Mucosa of descending colon (tissue), 3 donors: ENCODE data around the gene PTPRN2. TPM values are rescaled to one million over a fixed set of nuclear protein-coding genes. Genes with fewer than 3 reads are reported as not detected.
"Not testable (repeated sequence)": the region's sequence is repeated elsewhere in the genome, so short reads cannot be mapped to it uniquely, and the experiment has no call there.

Experiments
- ATAC-seq: fragments of 200-7000 bp; cut with Tn5 transposase; one replicate; pipeline ENCODE4 v1.9.1; 2020; ENCODE audit warnings: mild to moderate bottlenecking, moderate library complexity
- DNase-seq, 3 donors: peaks; one replicate each; pipeline ENCODE4 v3.0.0-alpha.2; 2020
- H3K36me3 ChIP-seq: fragments of 200-600 bp; one replicate; pipeline ENCODE4 v1.8.0; 2021; ENCODE audit warnings: low read depth, mild to moderate bottlenecking
- H3K4me1 ChIP-seq: fragments of 200-600 bp; one replicate; pipeline ENCODE4 v1.8.0; 2021; ENCODE audit warnings: low read depth, mild to moderate bottlenecking
- H3K4me3 ChIP-seq: fragments of 200-600 bp; one replicate; pipeline ENCODE4 v1.8.0; 2021; ENCODE audit warnings: mild to moderate bottlenecking
- H3K9me3 ChIP-seq: fragments of 200-600 bp; one replicate; pipeline ENCODE4 v1.8.0; 2021; ENCODE audit warnings: mild to moderate bottlenecking
- intact Hi-C, 2 donors: fragments of 100-400 bp; cut with DNase I in 1 of 2; cut with micrococcal nuclease in 1 of 2; formaldehyde crosslinking; loops; one replicate each; pipeline versions ENCODE4 v1.11.0 to v1.11.1; 2022; cut with DNase I, micrococcal nuclease
- total RNA-seq, 3 donors: library from RNA; stranded (reverse); fragmentation: NEBNext Ultra II Directional in 2 of 3; extraction: Animal tissue kit (Norgen Biotek cat#: 25700) in 2 of 3; gene quantifications; one replicate each; pipeline versions ENCODE4 v1.2.1 to v1.2.4, GENCODE V29; 2021 to 2023
- TF ChIP-seq, protein P1 (sequence below): fragments of 200-600 bp; IDR thresholded peaks from one replicate; pipeline ENCODE4 v1.8.0; 2022; ENCODE audit warnings: antibody characterized with exemption, mild to moderate bottlenecking
- donor health status: DM: no; HTN: no; CAD: no; lungs with moderate emphysema.
- donor health status: DM: no; HTN: no; CAD: no.
- donor health status: DM: no; HTN: yes; CAD: no.

The PTPRN2 gene
- total RNA-seq, 3 donors from 2014 or later: 12.5 to 28.0 (median 26.2) TPM

DNA sequence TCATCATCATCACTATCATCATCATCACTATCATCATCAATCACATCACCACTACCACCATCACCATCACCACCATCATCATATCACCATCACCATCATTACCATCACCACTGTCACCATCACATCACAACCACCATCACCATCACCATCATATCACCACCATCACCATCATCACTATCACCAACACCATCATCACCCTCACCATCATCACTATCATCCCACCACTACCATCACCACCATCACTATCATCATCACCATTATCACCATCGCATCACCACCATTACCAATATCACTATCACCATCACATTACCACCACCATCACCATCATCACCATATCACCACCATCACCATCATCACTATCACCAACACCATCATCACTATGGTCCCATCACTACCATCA, 539.1 kb downstream of the PTPRN2 start:
- Histone ChIP-seq H3K9me3 (no peaks in the 10 kb centered on the region), H3K36me3 (no peaks in the 10 kb centered on the region), H3K4me1 (no peaks in the 10 kb centered on the region), H3K4me3 (no peak overlapping the region)
- intact Hi-C loops: no loop called here
- TF ChIP-seq, protein P1, sequence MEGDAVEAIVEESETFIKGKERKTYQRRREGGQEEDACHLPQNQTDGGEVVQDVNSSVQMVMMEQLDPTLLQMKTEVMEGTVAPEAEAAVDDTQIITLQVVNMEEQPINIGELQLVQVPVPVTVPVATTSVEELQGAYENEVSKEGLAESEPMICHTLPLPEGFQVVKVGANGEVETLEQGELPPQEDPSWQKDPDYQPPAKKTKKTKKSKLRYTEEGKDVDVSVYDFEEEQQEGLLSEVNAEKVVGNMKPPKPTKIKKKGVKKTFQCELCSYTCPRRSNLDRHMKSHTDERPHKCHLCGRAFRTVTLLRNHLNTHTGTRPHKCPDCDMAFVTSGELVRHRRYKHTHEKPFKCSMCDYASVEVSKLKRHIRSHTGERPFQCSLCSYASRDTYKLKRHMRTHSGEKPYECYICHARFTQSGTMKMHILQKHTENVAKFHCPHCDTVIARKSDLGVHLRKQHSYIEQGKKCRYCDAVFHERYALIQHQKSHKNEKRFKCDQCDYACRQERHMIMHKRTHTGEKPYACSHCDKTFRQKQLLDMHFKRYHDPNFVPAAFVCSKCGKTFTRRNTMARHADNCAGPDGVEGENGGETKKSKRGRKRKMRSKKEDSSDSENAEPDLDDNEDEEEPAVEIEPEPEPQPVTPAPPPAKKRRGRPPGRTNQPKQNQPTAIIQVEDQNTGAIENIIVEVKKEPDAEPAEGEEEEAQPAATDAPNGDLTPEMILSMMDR: no peak
- DNase-seq (no peak), ATAC-seq (no peak)

DNA sequence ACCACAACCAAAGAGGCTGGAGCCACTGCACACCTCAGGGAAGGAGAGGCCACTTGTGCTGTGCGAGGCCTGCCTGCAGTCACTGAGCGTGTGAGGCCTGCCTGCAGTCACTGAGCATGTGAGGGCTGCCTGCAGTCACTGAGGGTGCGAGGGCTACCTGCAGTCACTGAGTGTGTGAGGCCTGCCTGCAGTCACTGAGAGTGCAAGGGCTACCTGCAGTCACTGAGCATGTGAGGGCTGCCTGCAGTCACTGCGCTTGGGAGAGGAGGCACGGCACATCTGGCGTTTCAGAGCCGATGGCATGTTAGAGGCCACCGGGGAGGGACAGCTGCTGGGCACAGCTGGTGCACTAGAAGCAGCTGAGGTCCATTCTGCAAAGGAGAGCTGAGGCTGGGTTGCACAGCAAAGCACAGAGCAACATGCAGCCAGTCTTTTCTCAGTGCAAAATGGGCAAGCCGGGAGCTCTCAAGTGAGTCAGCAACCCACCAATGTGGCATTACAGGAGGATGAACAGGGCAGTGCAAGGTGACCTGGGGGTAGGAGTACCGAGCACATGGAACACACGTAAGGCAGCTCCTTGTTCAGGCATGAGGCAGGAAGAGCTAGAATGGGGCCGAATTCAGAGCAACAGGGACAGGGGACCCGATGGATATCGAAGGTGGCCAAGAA, 540.1 kb downstream of the PTPRN2 start:
- Histone ChIP-seq H3K36me3 (no peaks in the 10 kb centered on the region), H3K4me3 (no peak overlapping the region), H3K4me1 (no peaks in the 10 kb centered on the region), H3K9me3 (no peaks in the 10 kb centered on the region)
- TF ChIP-seq, protein P1: no peak
- no peak for DNase-seq
- intact Hi-C loops: no loop called here
- no peak for ATAC-seq

DNA sequence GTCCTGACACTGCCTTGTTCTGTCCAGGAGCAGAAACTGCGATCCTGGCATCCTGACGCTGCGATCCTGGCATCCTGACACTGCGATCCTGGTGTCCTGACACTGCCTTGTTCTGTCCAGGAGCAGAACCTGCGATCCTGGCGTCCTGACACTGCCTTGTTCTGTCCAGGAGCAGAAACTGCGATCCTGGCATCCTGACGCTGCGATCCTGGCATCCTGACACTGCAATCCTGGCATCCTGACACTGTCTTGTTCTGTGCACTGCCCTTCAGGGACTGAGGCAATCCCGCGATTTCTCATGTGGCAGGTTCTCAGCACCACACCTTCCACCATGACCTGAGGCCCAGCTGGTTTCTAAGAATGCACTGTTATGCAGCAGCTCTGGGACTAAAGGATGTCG, 541.4 kb downstream of the PTPRN2 start:
- H3K36me3 ChIP-seq, H3K4me1 ChIP-seq, H3K9me3 ChIP-seq, intact Hi-C loops, DNase-seq, ATAC-seq, H3K4me3 ChIP-seq: not testable (repeated sequence)

DNA sequence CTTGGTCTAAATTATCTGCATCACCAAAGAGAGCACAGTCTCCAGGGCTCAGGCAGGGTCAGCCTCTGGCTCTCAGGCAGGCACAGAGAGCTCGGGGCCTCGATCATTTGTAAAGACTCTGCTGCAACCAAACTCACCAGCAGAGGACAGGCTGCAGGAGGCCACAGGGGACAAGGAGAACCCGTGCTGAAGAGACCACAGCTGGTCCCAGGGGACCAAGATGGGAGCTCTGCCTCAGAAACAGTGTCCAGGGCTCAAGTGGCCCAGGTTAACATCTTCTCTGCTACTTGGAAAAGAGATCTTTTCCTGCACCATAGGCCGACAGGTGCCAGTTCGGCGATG, 543.2 kb downstream of the PTPRN2 start:
- Histone ChIP-seq H3K4me3 (no peak overlapping the region), H3K4me1 (no peaks in the 10 kb centered on the region), H3K9me3 (peaks cover 6% of the 10 kb centered on the region), H3K36me3 (no peaks in the 10 kb centered on the region)
- intact Hi-C loops: no loop called here
- DNase-seq: no peak
- no peak for ATAC-seq
- TF ChIP-seq, protein P1: no peak

DNA sequence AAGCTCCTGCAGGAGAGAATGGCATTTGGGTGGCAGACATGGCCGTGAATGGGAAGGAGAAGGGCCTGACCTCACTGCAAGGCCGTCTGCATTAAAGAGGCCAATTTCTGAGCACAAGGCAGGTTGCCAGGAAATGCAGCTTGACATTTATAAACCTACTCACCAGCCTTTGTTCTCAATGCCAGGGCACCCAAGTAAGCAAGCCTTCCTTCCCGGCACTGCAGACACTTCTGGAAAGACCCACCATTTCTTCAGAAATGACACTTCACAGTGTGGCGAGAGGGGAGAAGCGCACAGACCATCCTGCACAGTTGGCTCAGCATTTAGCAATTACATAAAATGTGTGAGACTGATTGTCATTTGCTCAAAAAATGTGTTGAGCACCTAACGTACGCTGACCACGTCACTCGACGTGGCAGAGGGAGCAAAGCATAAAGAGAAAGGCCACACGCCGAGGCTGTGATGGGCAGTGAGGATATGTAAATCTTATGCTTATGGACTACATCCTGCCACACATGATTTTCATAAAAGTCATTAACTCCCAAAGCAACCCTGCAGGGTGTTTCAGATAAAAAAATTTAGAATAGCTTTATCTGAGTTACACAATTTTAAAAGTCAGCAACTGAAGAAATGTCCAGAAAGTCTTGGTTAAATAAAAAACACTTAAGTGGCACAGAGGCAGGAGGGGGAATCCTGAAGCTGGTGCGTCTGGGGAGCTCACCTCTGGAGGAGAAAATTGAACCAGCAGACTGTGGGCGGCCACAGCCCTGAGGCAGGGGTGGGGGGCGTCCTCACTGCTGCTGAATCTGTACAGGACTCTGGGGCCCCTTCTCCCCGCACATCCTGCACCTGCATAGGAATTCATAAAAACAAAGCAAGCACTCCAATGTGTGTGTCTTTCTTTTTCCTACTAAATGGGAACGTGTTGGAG, 543.8 kb downstream of the PTPRN2 start:
- no peak for ATAC-seq
- no peak for DNase-seq
- H3K4me3 ChIP-seq: no peak overlapping the region
- peaks cover 12% of the 10 kb centered on the region for H3K9me3 ChIP-seq
- TF ChIP-seq, protein P1: no peak
- no peaks in the 10 kb centered on the region for H3K36me3 ChIP-seq
- H3K4me1 ChIP-seq: no peaks in the 10 kb centered on the region
- intact Hi-C loops: no loop called here
